GM18867 (cell line): Measurements from ENCODE around the gene TAS2R8.
"Not testable (repeated sequence)": the region's sequence is repeated elsewhere in the genome, so short reads cannot be mapped to it uniquely, and the experiment has no call there.

Experiments used
- ATAC-seq: cut with Tn5 transposase; IDR thresholded peaks from one replicate; pipeline ENCODE4 v1.9.1; 2021; ENCODE audit warnings: mild to moderate bottlenecking, moderate library complexity; ENCODE audit not compliant: unreplicated experiment

Gene TAS2R8

DNA sequence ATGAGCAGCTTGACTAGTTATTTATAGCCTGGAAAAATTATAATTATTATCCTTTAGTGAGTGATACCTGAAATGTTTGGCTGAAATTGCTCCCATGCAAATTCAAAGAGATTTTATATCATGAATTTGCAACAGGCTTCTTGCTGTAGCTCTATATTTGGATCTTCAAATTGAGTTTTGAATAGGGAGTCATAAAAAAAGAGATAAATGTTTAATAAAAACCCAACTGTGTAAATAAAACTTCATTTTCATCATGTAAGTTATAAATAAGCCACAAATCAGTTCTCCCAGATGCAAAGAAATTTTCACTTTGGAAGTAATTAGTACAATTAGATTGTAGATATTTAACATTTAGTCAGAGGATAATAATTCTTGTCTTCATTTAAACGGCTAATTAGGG, at the start of gene TAS2R8:
TSS of gene TAS2R8 (minus strand) at position 101 of the 400 bp plus-strand sequence. CDS start 306 bp downstream, outside the sequence.
- ATAC-seq, result no peak

- ATAC-seq, result no peak
These were observed 48.7 kb upstream of the TAS2R8 start for GRCh38 chr12:10855807-10856206.

DNA sequence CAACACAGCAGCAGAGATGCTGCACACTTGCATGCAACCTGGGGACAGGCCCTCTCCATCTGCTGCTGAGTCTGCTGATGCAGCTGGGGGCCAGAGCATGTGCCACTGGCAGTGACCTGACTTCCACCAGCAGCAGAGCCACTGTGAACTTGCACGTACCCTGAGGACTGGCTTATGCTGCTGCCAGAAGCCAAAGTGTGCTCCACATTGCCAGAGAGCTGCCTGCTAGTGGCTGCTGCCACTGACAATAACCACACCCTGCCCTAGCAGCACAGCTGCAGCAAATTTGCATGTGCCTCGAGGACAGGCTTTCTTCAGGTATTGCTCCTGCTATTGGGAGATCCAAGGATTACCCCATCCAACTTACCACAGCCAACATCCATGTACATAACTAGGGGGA, 46.7 kb upstream of the TAS2R8 start:
- ATAC-seq, result no peak

DNA sequence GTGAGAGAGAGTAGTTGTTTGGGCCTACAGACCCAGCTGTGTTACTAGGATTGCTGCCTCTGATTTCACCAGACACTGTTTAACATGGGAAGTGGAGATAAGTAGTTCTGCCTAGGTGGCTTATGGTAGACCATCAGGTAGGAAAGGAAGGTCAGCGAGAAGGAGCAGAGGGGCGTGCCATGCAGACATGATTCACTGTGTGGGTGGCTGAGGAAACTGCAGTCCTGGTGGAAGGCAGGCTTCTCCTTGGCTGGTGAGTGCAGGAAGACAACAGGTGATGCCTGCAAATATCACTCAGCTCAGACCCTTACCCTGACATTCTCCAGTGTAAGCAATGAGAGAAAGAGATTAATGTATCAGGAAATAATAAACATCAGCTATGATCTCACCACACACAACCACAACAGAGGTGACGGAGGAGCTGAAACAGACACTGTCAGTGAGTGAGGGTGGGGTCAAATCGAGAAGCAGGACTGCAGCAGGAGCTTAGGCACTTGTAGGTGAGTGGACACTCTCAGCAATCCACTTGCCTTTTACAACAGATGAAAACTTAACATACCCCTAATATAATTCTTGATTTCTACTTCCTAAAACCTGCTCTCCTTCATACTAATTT, 44.3 kb upstream of the TAS2R8 start:
- ATAC-seq, result no peak

DNA sequence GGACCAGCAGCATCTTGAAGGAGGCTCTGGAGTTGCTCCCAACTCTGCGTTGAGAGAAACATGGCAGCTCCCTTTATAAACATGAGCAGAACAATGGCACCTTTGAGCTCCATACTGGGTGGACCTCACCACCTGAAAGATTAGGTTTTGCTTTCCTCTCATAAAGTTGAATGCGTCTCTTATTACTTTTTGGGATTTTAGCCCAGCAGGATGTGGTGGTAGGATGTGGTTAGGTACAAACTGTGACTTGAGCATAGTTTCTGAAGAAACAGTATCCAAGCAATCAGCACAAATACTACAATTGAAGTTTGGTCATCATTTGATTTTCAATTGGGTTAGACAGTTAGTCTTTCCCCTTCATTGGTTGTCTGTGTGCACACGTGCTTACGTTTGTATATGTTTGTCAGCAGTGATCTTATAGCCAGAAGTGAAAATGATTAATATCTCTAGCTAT, 42.4 kb upstream of the TAS2R8 start, which contains the start of gene PRR4:
TSS of gene PRR4 (minus strand) at position 51 of the 454 bp plus-strand sequence. CDS start at position 13, 38 bp downstream.
- ATAC-seq, result no peak

DNA sequence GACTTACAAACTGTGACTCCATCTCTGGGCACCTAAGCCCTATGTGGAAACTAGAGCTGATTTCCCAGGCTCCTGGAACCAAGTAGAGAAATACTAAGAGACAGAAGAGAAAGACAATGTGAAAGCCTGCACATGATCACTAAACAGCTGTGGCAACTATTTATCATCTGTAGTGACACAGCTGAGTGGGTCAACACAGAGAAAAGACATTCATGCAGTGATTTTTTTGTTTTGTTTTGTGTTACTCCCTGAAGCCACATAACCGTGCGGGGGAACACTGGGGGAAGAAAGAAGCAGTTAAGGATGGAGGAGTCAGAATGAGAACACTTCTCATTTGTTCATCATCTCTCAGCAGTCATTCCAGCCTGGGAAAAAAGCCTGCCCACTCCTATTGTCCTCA, 40.7 kb upstream of the TAS2R8 start:
- ATAC-seq, result no peak

GRCh38 chr12:10842862-10843261, 35.8 kb upstream of the TAS2R8 start:
- no peak for ATAC-seq

DNA sequence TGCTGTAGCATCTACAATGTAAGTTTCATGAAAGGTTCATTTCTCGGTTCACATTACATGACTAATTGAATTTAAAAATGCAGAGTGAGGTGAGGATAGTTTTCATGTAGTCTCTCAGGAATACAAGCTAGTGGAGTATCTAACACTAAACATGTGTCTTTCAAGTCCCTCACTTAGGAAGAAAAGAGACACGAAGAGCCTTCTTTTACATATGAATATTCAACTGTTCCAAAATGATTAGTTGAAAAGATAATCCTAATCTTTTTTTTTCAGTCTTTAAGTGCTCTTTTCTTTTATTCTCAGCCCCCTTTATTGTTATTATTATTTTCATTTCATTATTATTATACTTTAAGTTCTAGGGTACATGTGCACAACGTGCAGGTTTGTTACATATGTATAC, 31.4 kb upstream of the TAS2R8 start:
- no peak for ATAC-seq

GRCh38 chr12:10829994-10830393, 22.9 kb upstream of the TAS2R8 start:
- ATAC-seq, result no peak

DNA sequence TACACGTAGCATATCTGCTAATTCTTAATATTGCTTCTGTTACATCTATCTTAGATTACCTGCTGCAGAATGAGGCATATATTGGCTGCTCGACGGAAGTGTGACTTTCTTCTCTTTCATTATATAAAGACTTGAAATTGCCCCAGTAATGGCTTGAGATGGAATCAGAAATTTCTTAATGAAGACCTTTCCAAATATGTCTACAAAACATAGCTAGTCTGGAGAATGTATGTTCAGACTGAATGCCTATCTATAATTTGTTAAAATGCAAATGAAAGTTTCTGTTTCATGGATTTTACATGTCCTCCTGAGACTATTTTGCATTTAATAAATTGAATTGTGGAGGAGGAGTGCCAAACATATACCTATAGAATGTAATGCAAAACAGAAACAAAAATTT, 19.2 kb upstream of the TAS2R8 start, which contains the start of gene TAS2R10:
TSS of gene TAS2R10 (minus strand) at position 101 of the 400 bp plus-strand sequence. CDS start at position 12, 89 bp downstream.
- no peak for ATAC-seq

DNA sequence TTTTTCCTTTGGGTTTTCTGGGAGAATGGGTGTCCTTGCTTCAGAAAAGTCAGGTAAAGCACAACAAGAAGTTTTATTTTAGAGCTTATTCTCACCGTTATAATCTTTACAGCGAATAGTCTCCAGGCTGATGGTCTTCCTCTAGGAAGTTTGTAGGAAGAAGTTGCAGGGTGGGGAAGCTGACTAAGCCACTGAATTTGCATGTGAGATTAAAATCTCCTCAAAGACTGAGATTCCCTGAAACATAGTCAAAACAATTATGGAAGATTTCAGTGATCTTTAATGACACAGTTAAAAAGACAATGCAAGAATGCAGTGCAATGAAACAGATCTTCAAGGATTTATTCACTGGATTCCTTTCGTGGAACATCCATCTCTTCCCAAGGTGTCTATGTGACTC, 17.9 kb upstream of the TAS2R8 start:
- ATAC-seq, result no peak

GRCh38 chr12:10811883-10812536, 4.9 kb upstream of the TAS2R8 start:
- ATAC-seq, result no peak

GRCh38 chr12:10810068-10810467, 3.0 kb upstream of the TAS2R8 start, which contains the start of gene TAS2R9:
Gene TAS2R9, minus strand, starts transcription at chr12:10810168. Its CDS starts 93 bp downstream, at chr12:10810075.
- no peak for ATAC-seq

- no peak for ATAC-seq
These were observed 4.5 kb downstream of the TAS2R8 start, which contains the start of gene TAS2R7 for GRCh38 chr12:10802587-10802986. Gene TAS2R7, minus strand, starts transcription at chr12:10802627. Its CDS starts 57 bp downstream, at chr12:10802570.

- ATAC-seq, result no peak
These were observed 5.3 kb downstream of the TAS2R8 start for GRCh38 chr12:10801741-10802140.

GRCh38 chr12:10794222-10794621, 12.9 kb downstream of the TAS2R8 start:
- ATAC-seq, result no peak

GRCh38 chr12:10791769-10792168, 15.3 kb downstream of the TAS2R8 start:
- not testable (repeated sequence) for ATAC-seq

GRCh38 chr12:10783252-10783651, 23.8 kb downstream of the TAS2R8 start:
- ATAC-seq, result no peak

DNA sequence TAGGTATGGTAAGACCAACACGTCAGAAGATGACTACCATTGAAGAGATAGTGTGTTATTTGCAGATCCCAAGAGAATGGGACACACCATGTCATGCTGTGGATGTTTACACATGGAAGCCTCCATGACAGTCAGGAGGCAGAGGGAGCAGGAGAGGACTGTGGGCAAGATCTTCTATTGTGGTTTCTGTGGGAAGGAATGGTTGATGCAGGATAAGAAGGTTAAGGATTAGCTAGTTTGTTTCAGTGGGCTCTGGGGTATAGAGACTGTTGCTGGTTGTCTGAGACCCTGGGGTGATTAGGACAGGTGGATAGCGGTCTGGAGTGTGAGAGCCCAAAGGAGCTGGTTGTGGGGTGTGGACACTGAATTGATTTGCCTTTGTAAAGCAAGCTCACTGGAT, 28.0 kb downstream of the TAS2R8 start:
- no peak for ATAC-seq

DNA sequence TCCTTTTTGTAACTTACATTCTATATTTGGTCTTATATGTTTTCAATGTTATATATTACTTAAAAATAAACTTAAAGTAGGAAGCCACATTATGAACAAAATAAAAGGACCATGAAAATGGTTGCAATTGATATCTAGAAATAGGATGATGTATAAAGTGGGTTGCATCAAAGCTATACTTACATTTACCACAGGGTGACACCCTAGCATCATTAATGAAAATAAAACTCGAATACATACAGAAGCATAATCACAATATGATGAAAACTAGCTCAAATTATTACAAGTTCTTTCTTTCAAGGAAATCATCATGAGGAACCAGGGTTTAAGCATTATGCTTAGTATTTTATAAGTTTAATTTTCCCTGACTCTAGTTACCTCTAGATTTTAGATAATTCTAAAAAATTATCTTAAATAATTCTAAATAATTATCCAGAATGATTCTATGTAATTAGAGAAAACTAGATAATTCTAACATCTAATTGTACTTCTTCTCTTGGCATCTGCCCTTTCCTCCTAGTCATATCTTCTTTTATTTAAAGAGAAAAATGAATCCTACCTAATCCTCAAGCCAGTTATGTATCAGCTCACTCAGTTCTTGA, 35.9 kb downstream of the TAS2R8 start:
- no peak for ATAC-seq

DNA sequence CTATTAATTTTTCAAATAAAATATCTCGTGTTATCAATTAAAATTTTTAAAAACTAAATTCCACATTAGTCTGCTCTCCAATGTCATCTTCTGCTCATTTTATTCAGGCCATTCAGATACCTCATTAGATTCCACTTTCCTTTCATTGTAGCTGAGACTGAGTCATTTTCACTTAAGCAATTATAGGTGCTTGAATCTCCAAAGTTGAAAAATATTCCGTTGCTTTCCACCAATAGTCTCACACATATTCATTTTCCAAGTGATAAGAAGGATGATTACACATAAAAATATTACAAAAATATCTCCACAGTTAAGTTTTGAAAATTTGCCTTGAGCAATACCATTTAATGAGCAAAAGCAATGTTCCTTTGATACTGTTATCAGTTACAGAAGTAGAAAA, 47.4 kb downstream of the TAS2R8 start:
- no peak for ATAC-seq

DNA sequence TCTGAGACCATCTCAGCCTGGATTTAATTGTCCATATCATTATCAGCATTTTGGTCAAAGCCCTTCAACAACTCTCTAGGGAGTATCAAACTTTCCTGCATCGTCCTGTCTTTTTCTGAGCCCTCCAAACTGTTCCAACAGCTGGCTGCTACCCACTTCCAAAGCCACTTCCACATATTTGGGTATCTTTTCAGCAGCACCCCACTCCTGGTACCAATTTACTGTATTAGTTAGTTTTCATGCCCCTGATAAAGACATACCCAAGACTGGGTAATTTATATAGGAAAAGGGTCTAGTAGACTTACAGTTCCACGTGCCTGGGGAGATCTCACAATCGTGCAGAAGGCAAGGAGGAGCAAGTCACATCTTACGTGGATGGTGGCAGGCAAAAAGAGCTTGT, 50.9 kb downstream of the TAS2R8 start:
- ATAC-seq, result no peak
